ENCODE measurements around the gene KRTAP1-5. TPM values are rescaled to one million over a fixed set of nuclear protein-coding genes. Genes with fewer than 3 reads are reported as not detected.

KRTAP1-5 gene
- total and polyA plus RNA-seq, 2 donors (not counting 1 experiment from before 2014, with no cell fraction given) = not detected

DNA sequence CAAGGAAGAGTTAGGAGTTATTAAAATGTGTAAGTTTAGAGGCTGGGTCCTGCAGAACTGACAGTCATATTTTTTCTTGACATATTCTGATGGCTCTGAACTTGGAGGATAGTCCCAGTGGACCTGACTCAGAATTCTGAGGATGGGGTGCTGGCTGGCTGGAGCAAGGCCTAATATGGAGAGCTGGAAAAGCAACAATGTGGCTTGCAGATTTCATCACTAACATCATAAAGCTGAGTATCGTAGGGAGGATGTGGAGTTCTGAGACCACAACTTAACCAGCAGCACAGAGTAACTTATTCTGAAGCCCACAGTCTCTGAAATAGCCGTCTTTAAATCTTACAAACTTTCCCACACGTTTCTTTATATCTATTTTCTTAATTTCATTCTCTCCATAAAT is 2.3 kb downstream of the KRTAP1-5 start:
- H4K20me1 ChIP-seq (ENCODE audit: control insufficient read depth, insufficient read depth, low read length, poor library complexity, severe bottlenecking) = no peaks in the 10 kb centered on the region
- peaks cover 62% of the 10 kb centered on the region for H3K27me3 Mint-ChIP-seq
- no peak overlapping the region for H3K9ac ChIP-seq (ENCODE audit: low read length)
- no peaks in the 10 kb centered on the region for H3K4me1 ChIP-seq (ENCODE audit: control insufficient read depth in 2 of 2, insufficient read depth in 2 of 2, low read length in 2 of 2)
- no peak overlapping the region for H3K4me2 ChIP-seq (replicated peaks; ENCODE audit: low read depth, low read length, poor library complexity, severe bottlenecking)
- peaks cover 0 to 3% (median 2%) of the 10 kb centered on the region in 4 experiments for H3K27me3 ChIP-seq (replicated peaks in 1 of 4; ENCODE audit: control extremely low read depth in 1 of 4, control insufficient read depth in 3 of 4, insufficient read depth in 4 of 4, low read length in 3 of 4)
- H3K4me3 Mint-ChIP-seq = no peak overlapping the region
- no peaks in the 10 kb centered on the region for H3K4me1 Mint-ChIP-seq
- no peak for ATAC-seq (ENCODE audit: low read depth)
- H3K36me3 ChIP-seq (replicated peaks in 1 of 2; ENCODE audit: control extremely low read depth in 1 of 2, control insufficient read depth in 1 of 2, extremely low read depth in 1 of 2, insufficient read depth in 2 of 2, low read length in 1 of 2) = no peaks in the 10 kb centered on the region
- H2AFZ ChIP-seq (ENCODE audit: insufficient read depth, low read depth, low read length, poor library complexity, severe bottlenecking) = no peak overlapping the region
- intact Hi-C loops (cut with micrococcal nuclease) = no loop called here
- WGBS (ENCODE audit: insufficient coverage) = no CpG with 5 or more reads among the region's 3 CpGs
- DNase-seq = no peak
- H3K4me3 ChIP-seq (ENCODE audit: control extremely low read depth in 1 of 5, extremely low read depth in 1 of 5, insufficient read depth in 1 of 5, low read depth in 2 of 5, low read length in 4 of 5) = no peak overlapping the region
- no peak overlapping the region for H3K27ac Mint-ChIP-seq
- no peak for TF ChIP-seq EZH2 (IDR thresholded peaks at IDR 0.05; ENCODE audit: borderline replicate concordance, insufficient read depth, low read depth, low read length, poor library complexity, severe bottlenecking)
- TF ChIP-seq, protein P1, sequence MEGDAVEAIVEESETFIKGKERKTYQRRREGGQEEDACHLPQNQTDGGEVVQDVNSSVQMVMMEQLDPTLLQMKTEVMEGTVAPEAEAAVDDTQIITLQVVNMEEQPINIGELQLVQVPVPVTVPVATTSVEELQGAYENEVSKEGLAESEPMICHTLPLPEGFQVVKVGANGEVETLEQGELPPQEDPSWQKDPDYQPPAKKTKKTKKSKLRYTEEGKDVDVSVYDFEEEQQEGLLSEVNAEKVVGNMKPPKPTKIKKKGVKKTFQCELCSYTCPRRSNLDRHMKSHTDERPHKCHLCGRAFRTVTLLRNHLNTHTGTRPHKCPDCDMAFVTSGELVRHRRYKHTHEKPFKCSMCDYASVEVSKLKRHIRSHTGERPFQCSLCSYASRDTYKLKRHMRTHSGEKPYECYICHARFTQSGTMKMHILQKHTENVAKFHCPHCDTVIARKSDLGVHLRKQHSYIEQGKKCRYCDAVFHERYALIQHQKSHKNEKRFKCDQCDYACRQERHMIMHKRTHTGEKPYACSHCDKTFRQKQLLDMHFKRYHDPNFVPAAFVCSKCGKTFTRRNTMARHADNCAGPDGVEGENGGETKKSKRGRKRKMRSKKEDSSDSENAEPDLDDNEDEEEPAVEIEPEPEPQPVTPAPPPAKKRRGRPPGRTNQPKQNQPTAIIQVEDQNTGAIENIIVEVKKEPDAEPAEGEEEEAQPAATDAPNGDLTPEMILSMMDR (IDR thresholded peaks at IDR 0.05) = no peak
- ChIA-PET POLR2A (no interaction called here), CTCF (interaction anchor here (0.7 kb wide), 1 partner anchor 297 kb away, joined by 3 read pairs; no protein-coding TSS in a partner anchor)
- peaks cover 11% of the 10 kb centered on the region for H3K9me3 Mint-ChIP-seq (ENCODE audit: insufficient read depth)
- peaks cover 0 to 5% (median 0%) of the 10 kb centered on the region in 3 donors for H3K9me3 ChIP-seq (ENCODE audit: control extremely low read depth in 1 of 3, control insufficient read depth in 2 of 3, insufficient read depth in 1 of 3, low read length in 2 of 3)
- no peaks in the 10 kb centered on the region for H3K79me2 ChIP-seq (ENCODE audit: control insufficient read depth, insufficient read depth, low read length)
- no peak overlapping the region for H3K27ac ChIP-seq (ENCODE audit: low read length in 2 of 2)

DNA sequence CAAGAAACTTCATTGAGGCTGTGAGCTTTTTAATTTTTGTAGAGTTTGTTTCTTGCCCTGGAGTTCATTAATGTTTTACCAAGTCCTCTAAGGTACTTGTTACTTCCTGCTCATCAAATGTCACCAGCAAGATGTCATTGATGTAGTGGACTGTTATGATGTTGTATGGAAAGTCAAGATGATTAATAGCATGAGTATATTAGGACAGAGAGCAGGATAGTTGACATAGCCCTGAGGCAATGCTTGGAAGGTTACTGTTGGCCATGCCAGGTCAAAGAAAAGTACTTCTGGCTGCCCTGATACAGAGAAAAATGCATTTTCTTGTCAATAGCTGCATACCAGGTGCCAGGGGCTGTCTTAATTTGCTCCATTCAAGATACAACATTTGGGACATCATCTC is 6.7 kb downstream of the KRTAP1-5 start:
- no peak overlapping the region for H3K4me2 ChIP-seq (replicated peaks; ENCODE audit: low read depth, low read length, poor library complexity, severe bottlenecking)
- CTCF ChIA-PET = interaction anchor here (0.6 kb wide), 1 partner anchor 59 kb away, joined by 3 read pairs; no protein-coding TSS in a partner anchor

More for the DNA sequence above, 6.7 kb downstream of the KRTAP1-5 start:
- H3K9me3 Mint-ChIP-seq (ENCODE audit: insufficient read depth) = peaks cover 11% of the 10 kb centered on the region
- peaks cover 39% of the 10 kb centered on the region for H3K27me3 Mint-ChIP-seq
- H3K79me2 ChIP-seq (ENCODE audit: control insufficient read depth, insufficient read depth, low read length) = no peaks in the 10 kb centered on the region
- DNase-seq (no peak), ATAC-seq (ENCODE audit: low read depth) (no peak)
- no peak overlapping the region for H3K27ac Mint-ChIP-seq
- H3K9ac ChIP-seq (ENCODE audit: low read length) = no peak overlapping the region
- H3K4me3 ChIP-seq (ENCODE audit: control extremely low read depth in 1 of 5, extremely low read depth in 1 of 5, insufficient read depth in 1 of 5, low read depth in 2 of 5, low read length in 4 of 5) = no peak overlapping the region
- TF ChIP-seq EZH2 (IDR thresholded peaks at IDR 0.05; ENCODE audit: borderline replicate concordance, insufficient read depth, low read depth, low read length, poor library complexity, severe bottlenecking) = no peak
- TF ChIP-seq, protein P1 (IDR thresholded peaks at IDR 0.05) = no peak
- H4K20me1 ChIP-seq (ENCODE audit: control insufficient read depth, insufficient read depth, low read length, poor library complexity, severe bottlenecking) = no peaks in the 10 kb centered on the region
- no peak overlapping the region for H3K27ac ChIP-seq (ENCODE audit: low read length in 2 of 2)
- no peaks in the 10 kb centered on the region for H3K4me1 ChIP-seq (ENCODE audit: control insufficient read depth in 2 of 2, insufficient read depth in 2 of 2, low read length in 2 of 2)
- no peaks in the 10 kb centered on the region for H3K27me3 ChIP-seq (replicated peaks in 1 of 4; ENCODE audit: control extremely low read depth in 1 of 4, control insufficient read depth in 3 of 4, insufficient read depth in 4 of 4, low read length in 3 of 4)
- no peaks in the 10 kb centered on the region for H3K4me1 Mint-ChIP-seq
- H3K9me3 ChIP-seq (ENCODE audit: control extremely low read depth in 1 of 3, control insufficient read depth in 2 of 3, insufficient read depth in 1 of 3, low read length in 2 of 3) = peaks cover 0 to 5% (median 0%) of the 10 kb centered on the region in 3 donors
- H3K4me3 Mint-ChIP-seq = no peak overlapping the region
- intact Hi-C loops (cut with micrococcal nuclease) = no loop called here
- no peak overlapping the region for H2AFZ ChIP-seq (ENCODE audit: insufficient read depth, low read depth, low read length, poor library complexity, severe bottlenecking)
- POLR2A ChIA-PET = no interaction called here
- no peaks in the 10 kb centered on the region for H3K36me3 ChIP-seq (replicated peaks in 1 of 2; ENCODE audit: control extremely low read depth in 1 of 2, control insufficient read depth in 1 of 2, extremely low read depth in 1 of 2, insufficient read depth in 2 of 2, low read length in 1 of 2)

Measured in B cell (primary cell).